SK-N-SH (cell line): ENCODE measurements around the gene PPP1R27.

Experiments used
- CTCF ChIP-seq: fragments of 200-600 bp; sonication (generic); IDR thresholded peaks from 2 replicates; pipeline ENCODE4 v1.6.1; 2017; ENCODE audit warnings: antibody characterized with exemption, mild to moderate bottlenecking, moderate library complexity
- EP300 ChIP-seq, 2 experiments: IDR thresholded peaks; 2 replicates each; pipeline versions ENCODE4 v1.4.0 to v1.6.1; 2012; ENCODE audit warnings: borderline replicate concordance in 1 of 2, low read depth in 1 of 2, low read length in 1 of 2
- RCOR1 ChIP-seq: fragments of 150-350 bp; IDR thresholded peaks from 2 replicates; pipeline ENCODE4 v1.6.1; 2017; ENCODE audit warnings: antibody characterized with exemption, low read length
- YY1 ChIP-seq: IDR thresholded peaks from 2 replicates; pipeline ENCODE4 v1.4.0; 2012; ENCODE audit warnings: low read depth, mild to moderate bottlenecking

- TF ChIP-seq RCOR1 (no peak), CTCF (no peak), EP300 (IDR thresholded peaks at IDR 0.05; ENCODE audit: borderline replicate concordance in 1 of 2, low read depth in 1 of 2, low read length in 1 of 2) (no peak), YY1 (peak; percentile 40; the same call in 1 of the 2 replicates)
Observed at GRCh38 chr17:81870131-81870980, 35.5 kb upstream of the PPP1R27 start.
